Nephron (organoid): ENCODE measurements around the gene PAK5.

Source experiments
- H3K27ac Mint-ChIP-seq, 3 experiments: 2 replicates each; pipeline ENCODE4 v1.8.0; 2020; ENCODE audit warnings: mixed read lengths in 3 of 3, mild to moderate bottlenecking in 2 of 3, moderate library complexity in 1 of 3
- H3K27me3 Mint-ChIP-seq: 2 replicates; pipeline ENCODE4 v1.8.0; 2021; ENCODE audit warnings: low read depth, mild to moderate bottlenecking, moderate library complexity, mixed read lengths
- H3K36me3 Mint-ChIP-seq: 2 replicates; pipeline ENCODE4 v1.8.0; 2020; ENCODE audit warnings: low read depth, mixed read lengths
- H3K4me1 Mint-ChIP-seq: 2 replicates; pipeline ENCODE4 v1.8.0; 2020; ENCODE audit warnings: mixed read lengths
- H3K4me3 Mint-ChIP-seq, 3 experiments: 2 replicates each; pipeline ENCODE4 v1.8.0; 2020; ENCODE audit warnings: mild to moderate bottlenecking in 3 of 3, mixed read lengths in 3 of 3, moderate library complexity in 2 of 3
- H3K9me3 Mint-ChIP-seq: 2 replicates; pipeline ENCODE4 v1.8.0; 2020; ENCODE audit warnings: mixed read lengths
- CTCF ChIP-seq, 3 experiments: fragments of 200-600 bp; sonication (generic); IDR thresholded peaks; one replicate each; pipeline ENCODE4 v1.5.0; 2021; ENCODE audit warnings: antibody characterized with exemption in 3 of 3; ENCODE audit not compliant: unreplicated experiment in 3 of 3

Gene PAK5

GRCh38 chr20:9686001-9686400 is 152.9 kb downstream of the PAK5 start:
- TF ChIP-seq CTCF (IDR thresholded peaks at IDR 0.05; ENCODE audit: unreplicated experiment in 3 of 3) = no peak
- Mint-ChIP-seq H3K36me3 (no peaks in the 10 kb centered on the region), H3K9me3 (no peaks in the 10 kb centered on the region), H3K27me3 (peaks cover 4% of the 10 kb centered on the region), H3K27ac (no peak overlapping the region), H3K4me1 (no peaks in the 10 kb centered on the region), H3K4me3 (no peak overlapping the region)

GRCh38 chr20:9685011-9685410 is 153.9 kb downstream of the PAK5 start:
- no peaks in the 10 kb centered on the region for H3K4me1 Mint-ChIP-seq
- no peak overlapping the region for H3K4me3 Mint-ChIP-seq
- TF ChIP-seq CTCF (IDR thresholded peaks at IDR 0.05; ENCODE audit: unreplicated experiment in 3 of 3) = no peak
- no peaks in the 10 kb centered on the region for H3K36me3 Mint-ChIP-seq
- H3K9me3 Mint-ChIP-seq = no peaks in the 10 kb centered on the region
- H3K27ac Mint-ChIP-seq = no peak overlapping the region
- peaks cover 4% of the 10 kb centered on the region for H3K27me3 Mint-ChIP-seq

GRCh38 chr20:9677100-9677623 is 161.7 kb downstream of the PAK5 start:
- Mint-ChIP-seq H3K27me3 (no peaks in the 10 kb centered on the region), H3K4me3 (no peak overlapping the region), H3K9me3 (no peaks in the 10 kb centered on the region), H3K27ac (no peak overlapping the region), H3K4me1 (no peaks in the 10 kb centered on the region), H3K36me3 (no peaks in the 10 kb centered on the region)
- TF ChIP-seq CTCF (IDR thresholded peaks at IDR 0.05; ENCODE audit: unreplicated experiment in 3 of 3) = no peak

GRCh38 chr20:9672981-9673380 is 165.9 kb downstream of the PAK5 start:
- H3K9me3 Mint-ChIP-seq = no peaks in the 10 kb centered on the region
- no peak overlapping the region for H3K27ac Mint-ChIP-seq
- no peaks in the 10 kb centered on the region for H3K27me3 Mint-ChIP-seq
- no peak overlapping the region for H3K4me3 Mint-ChIP-seq
- H3K36me3 Mint-ChIP-seq = no peaks in the 10 kb centered on the region
- H3K4me1 Mint-ChIP-seq = no peaks in the 10 kb centered on the region
- no peak for TF ChIP-seq CTCF (IDR thresholded peaks at IDR 0.05; ENCODE audit: unreplicated experiment in 3 of 3)

GRCh38 chr20:9672027-9672426 is 166.8 kb downstream of the PAK5 start:
- no peak overlapping the region for H3K4me3 Mint-ChIP-seq
- no peaks in the 10 kb centered on the region for H3K9me3 Mint-ChIP-seq
- no peaks in the 10 kb centered on the region for H3K4me1 Mint-ChIP-seq
- no peaks in the 10 kb centered on the region for H3K36me3 Mint-ChIP-seq
- H3K27me3 Mint-ChIP-seq = no peaks in the 10 kb centered on the region
- no peak for TF ChIP-seq CTCF (IDR thresholded peaks at IDR 0.05; ENCODE audit: unreplicated experiment in 3 of 3)
- H3K27ac Mint-ChIP-seq = no peak overlapping the region

- TF ChIP-seq CTCF (IDR thresholded peaks at IDR 0.05; ENCODE audit: unreplicated experiment in 3 of 3) = no peak
- Mint-ChIP-seq H3K9me3 (no peaks in the 10 kb centered on the region), H3K27me3 (peaks cover 4% of the 10 kb centered on the region), H3K4me3 (no peak overlapping the region), H3K36me3 (no peaks in the 10 kb centered on the region), H3K27ac (no peak overlapping the region), H3K4me1 (no peaks in the 10 kb centered on the region)
Observed at GRCh38 chr20:9668381-9668780, 170.5 kb downstream of the PAK5 start.
